HG02623 (cell line): ENCODE data around the gene MADCAM1.
"Not testable (repeated sequence)": the region's sequence is repeated elsewhere in the genome, so short reads cannot be mapped to it uniquely, and the experiment has no call there.

Experiments
- ATAC-seq: cut with Tn5 transposase; IDR thresholded peaks from one replicate; pipeline ENCODE4 v1.9.1; 2021; ENCODE audit warnings: moderate library complexity; ENCODE audit not compliant: unreplicated experiment

Gene MADCAM1

DNA sequence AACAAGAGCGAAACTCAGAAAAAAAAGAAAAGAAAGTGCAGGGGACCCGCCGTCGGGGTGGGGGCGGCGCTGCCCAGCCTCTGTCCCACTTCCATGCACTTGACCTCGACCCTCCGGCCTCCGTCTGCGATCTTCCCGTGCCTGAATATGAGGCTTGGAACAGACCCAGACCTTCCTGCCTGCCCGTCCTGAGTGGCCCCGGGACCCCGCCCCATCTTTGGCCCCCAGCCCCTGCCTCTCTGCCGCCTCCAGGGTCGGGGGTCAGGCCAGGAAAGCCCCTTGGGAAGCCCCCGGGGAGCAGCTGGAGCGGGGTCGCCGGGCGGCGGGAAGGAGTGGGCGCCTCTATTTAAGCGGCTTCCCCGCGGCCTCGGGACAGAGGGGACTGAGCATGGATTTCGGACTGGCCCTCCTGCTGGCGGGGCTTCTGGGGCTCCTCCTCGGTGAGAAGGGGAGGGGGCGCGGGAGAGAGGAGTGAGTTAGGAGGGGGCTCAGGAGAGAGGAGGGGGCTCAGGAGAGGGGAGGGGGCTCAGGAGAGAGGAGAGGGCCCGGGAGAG is at the start of gene MADCAM1:
TSS of gene MADCAM1 (plus strand) at position 375 of the 554 bp plus-strand sequence. CDS start at position 389, 14 bp downstream.
- ATAC-seq, result no peak

DNA sequence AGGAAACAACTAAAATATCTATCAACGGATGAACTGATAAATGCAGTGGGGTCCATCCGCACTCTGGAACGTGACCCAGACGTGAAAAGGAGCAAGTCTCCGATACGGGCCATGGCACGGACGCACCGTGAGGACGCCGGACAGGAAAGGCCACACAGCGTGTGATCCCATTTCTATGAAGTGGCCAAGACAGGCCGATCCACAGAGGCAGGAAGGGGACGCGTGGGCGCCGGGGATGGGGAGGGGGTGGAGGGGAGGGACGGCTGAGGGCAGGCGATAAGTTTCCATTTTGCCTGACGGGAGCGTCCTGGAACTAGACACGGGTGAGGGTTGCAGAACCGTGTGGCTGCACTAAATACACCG is 49.2 kb upstream of the MADCAM1 start:
- ATAC-seq, result no peak

DNA sequence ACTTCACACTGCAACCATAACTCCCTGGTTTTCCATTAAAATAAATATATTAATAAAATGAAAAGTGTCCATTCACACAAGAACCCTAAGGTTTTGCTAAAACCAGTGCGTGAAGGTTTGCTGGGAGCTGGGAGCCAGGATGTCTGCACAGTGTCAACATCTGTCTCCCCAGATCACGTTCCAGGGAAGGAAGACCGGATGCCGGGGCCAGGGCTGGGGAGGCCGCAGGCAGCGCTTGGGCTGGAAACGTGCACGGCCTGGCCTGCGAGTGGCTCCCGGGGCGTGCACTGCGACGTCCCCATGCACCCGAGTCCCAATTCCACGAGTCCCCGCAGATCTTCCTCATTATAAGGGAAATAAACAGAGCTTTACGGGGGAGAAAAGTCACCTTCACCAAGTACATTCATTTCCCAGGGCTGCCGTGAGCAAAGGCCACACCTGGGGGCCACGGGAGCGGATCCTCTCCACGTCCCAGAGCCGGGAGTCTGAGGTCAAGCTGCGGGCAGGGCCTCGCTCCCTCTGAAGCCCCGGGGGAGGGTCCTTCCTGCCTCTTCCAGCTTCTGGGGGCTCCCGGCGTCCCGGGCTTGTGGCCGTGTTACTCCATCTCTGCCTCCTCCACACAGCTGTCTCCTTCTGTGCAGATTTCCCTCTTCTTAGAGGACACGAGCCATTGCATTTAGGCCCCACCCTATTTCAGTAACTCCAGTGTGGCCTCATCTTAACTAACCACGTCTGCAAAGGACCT is 48.3 kb upstream of the MADCAM1 start:
- no peak for ATAC-seq

DNA sequence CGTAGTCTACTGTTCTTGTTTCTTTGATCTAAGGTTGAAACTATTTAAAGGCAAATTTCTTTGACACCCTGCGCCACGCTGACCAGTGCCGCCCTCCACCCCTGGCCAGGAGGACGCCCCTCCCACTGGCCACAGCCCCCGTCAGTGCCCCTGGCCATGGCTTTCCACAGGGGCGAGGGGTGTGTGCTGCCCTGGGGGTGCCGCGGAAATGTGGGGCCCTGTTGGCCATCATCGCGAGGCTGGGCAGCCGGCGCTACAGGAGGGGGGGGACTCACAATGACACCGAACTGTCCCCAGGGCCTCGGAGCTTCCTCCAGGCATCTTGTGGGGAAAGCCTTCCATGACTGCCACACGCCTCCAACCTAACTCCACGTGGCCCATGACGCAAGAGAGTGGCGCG is 46.4 kb upstream of the MADCAM1 start:
- ATAC-seq, result no peak

DNA sequence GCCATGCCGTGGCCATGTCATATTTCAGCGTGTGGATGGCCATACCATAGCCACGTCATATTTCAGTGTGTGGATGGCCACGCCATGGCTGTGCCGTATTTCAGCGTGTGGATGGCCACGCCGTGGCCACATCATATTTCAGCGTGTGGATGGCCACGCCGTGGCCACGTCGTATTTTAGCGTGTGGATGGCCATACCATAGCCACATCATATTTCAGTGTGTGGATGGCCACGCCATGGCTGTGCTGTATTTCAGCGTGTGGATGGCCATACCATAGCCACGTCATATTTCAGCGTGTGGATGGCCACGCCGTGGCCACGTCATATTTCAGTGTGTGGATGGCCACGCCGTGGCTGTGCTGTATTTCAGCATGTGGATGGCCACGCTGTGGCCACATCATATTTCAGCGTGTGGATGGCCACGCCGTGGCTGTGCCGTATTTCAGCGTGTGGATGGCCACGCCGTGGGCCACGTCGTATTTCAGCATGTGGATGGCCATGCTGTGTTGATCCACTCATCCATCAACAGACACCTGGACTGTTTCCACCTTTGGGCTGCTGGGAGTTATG is 45.3 kb upstream of the MADCAM1 start:
- ATAC-seq, result not testable (repeated sequence)

- no peak for ATAC-seq
Measured at GRCh38 chr19:452829-453228, 43.5 kb upstream of the MADCAM1 start.

DNA sequence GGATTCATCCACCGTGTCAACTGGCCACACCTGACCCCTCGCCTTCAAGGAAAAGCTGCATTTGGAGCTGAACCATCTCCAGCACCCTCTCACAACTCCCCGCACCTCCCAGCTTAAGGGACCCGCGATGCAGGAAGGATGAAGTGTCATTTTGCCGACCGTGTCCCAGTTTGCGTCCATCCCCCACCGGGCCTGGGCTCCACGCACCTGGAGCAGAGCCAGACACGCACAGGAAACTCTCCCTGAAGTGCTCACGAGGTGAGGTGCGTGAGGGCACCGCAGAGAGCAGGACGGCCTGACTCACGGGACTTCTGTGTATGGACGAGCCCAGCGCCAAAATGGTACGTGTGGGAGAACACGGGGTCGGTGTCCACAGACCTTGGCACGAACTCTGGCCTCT is 42.7 kb upstream of the MADCAM1 start:
- ATAC-seq, result no peak

GRCh38 chr19:455031-455705 is 41.1 kb upstream of the MADCAM1 start:
- ATAC-seq, result no peak

DNA sequence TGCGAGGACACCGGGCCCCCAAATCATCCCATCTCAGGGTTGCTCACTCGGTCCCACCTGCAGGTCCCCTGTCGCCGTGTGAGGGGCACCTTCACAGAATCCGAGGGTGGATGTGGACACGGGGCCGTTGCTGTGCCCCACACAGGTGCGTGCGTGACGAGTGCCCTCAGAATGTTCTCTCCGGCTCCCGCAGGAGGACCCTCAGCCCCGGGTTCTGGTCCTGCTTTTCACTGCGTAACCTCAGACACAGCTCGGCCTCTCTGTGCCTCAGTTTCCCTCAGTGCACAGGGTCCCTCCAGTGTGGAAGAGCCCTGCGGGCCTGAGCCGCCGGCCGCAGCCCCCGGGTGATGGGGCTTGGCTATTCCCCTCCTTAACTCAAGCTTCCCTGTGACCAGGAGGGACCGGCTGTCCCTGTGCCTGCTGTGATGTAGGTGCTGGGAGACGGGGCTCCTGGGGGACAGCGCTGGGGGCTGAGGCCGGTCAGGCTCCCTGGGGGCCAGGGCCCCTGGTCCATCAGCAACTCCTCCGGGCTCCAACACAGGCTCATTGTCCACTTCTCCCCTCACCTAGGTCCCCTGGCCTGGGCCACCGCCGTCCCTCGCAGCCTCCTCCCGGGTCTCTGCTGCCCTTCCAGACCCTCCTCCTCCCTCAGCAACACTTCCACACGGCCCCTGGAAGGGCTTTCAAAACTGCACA is 40.3 kb upstream of the MADCAM1 start:
- ATAC-seq, result no peak

GRCh38 chr19:456547-457110 is 39.7 kb upstream of the MADCAM1 start:
- ATAC-seq, result no peak

- ATAC-seq, result no peak
Measured at GRCh38 chr19:457636-458035, 38.6 kb upstream of the MADCAM1 start.

DNA sequence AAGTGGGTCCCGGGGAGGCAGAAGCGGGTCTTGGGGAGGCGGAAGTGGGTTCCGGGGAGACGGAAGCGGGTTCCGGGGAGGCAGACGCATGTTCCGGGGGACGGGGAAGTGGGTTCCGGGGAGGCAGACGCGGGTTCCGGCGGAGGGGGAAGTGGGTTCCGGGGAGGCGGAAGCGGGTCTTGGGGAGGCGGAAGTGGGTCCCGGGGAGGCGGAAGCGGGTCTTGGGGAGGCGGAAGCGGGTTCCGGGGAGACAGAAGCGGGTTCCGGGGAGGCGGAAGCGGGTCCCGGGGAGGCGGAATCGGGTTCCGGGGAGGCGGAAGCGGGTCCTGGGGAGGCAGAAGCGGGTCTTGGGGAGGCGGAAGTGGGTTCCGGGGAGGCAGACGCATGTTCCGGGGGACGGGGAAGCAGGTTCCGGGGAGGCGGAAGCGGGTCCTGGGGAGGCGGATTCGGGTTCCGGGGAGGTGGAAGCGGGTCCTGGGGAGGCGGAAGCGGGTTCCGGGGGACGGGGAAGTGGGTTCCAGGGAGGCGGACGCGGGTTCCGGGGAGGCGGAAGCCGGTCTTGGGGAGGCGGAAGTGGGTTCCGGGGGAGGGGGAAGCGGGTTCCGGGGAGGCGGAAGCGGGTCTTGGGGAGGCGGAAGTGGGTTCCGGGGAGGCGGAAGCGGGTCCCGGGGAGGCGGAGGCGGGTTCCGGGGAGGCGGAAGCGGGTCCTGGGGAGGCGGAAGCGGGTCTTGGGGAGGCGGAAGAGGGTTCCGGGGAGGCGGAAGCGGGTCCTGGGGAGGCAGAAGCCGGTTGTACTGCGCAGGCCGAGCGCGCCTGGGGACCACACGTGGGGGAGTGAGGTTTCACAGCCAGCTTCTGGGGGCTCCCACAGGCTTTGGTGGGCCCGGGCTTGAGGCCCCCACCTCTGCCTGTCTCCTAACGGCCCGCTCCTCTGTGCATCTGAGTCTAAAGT is 37.9 kb upstream of the MADCAM1 start:
- ATAC-seq, result no peak

DNA sequence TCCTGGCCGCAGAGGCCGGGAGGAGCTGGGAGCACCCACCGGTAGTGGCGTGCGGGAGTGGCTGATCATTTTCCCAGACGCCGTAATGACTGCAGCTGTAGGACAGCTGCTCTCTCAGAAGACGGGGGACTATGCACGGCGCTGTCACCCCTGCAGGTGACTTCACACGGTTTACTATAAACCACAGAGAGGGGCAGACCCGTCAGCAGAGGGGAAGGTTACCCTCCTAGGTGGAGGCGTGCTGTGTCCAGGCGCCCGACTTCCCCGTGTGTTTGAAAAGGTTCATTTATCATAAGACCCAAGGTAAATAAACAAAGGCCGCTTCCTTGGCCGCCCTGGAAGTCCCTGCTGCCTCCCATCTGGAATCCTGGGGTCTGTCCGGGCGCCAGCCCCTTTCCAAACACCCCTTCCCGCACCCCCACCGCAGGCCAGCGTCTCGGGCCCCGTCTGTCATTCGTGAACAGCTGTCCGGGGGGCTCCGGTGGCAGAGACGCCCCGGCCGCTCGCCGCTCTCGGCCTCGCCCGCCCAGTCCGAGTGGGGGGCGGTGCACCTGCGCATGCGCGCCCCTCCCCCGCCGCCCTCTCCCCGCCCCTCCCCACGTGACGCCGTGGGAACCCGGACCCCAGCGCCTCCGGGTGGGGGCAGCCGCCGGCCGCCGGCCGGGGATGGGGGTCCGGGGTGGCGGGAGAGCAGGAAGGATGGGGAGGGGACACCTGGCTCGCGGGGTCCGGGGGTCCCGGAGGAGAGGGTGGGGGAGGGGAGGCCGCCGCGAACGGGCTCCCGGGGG is 36.4 kb upstream of the MADCAM1 start:
- ATAC-seq, result no peak

- no peak for ATAC-seq
Measured at GRCh38 chr19:460877-461720, 35.2 kb upstream of the MADCAM1 start, which contains the start of gene SHC2. Gene SHC2 (minus strand): TSS chr19:461033. CDS start chr19:460996, 37 bp downstream.

- ATAC-seq, result no peak
Measured at GRCh38 chr19:461721-462551, 34.4 kb upstream of the MADCAM1 start.

GRCh38 chr19:463483-464207 is 32.6 kb upstream of the MADCAM1 start:
- no peak for ATAC-seq

GRCh38 chr19:464208-464545 is 32.1 kb upstream of the MADCAM1 start:
- no peak for ATAC-seq
